Astrocyte of the spinal cord (primary cell): ENCODE measurements around the gene SP100.
"Not testable (repeated sequence)": the region's sequence is repeated elsewhere in the genome, so short reads cannot be mapped to it uniquely, and the experiment has no call there.

Experiments used
- DNase-seq: peaks from one replicate; pipeline ENCODE4 v3.0.0; 2011; ENCODE audit warnings: low read depth, low spot score
- H3K4me3 ChIP-seq: 2 replicates; pipeline ENCODE4 v1.5.1; 2011; ENCODE audit warnings: low read depth, mild to moderate bottlenecking, low read length, moderate library complexity
- in situ Hi-C: cut with HindIII; loops from 2 replicates; pipeline ENCODE4 v1.10.0; 2017; ENCODE audit warnings: low sequenced_read_pairs
- TF ChIP-seq, protein P1 (sequence below): IDR thresholded peaks from 2 replicates; pipeline ENCODE4 v1.5.1; 2012; ENCODE audit warnings: low read depth, mild to moderate bottlenecking, low read length, inconsistent platforms

The SP100 gene

DNA sequence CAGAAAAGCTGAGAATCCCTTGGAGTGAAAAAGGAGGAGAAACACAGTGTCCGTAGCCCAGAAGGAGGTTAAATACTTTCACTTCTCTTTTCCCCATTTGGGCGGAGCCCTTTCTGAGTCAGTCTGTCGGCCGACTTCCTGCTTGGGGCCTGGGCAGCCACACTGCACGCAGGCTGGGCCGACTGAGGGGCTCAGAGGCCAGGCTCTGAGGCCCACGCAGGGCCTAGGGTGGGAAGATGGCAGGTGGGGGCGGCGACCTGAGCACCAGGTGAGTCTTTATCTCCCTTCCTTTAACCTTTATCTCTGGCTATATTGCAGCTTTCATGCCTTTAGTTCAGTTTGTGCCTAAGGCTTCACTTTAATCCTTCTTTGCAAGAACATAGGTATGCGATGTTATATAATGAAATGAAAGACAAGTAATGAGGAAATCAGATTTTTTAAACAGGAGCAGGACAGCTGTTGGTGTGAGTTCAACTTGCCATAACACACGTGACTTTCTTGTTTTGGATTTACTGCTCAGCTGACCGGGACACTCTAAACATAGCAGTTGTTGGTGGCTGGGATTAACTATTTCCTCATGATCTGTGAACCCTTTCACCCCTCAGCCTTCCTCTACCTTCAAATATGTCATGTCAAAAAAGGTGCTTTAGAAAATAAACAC lies at the start of gene SP100:
Gene SP100, plus strand, starts transcription at position 141 of the 661 bp plus-strand sequence. Its CDS starts 96 bp downstream, at position 237.
- H3K4me3 ChIP-seq, result peak within 1 kb of the TSS; percentile 74
- TF ChIP-seq, protein P1, sequence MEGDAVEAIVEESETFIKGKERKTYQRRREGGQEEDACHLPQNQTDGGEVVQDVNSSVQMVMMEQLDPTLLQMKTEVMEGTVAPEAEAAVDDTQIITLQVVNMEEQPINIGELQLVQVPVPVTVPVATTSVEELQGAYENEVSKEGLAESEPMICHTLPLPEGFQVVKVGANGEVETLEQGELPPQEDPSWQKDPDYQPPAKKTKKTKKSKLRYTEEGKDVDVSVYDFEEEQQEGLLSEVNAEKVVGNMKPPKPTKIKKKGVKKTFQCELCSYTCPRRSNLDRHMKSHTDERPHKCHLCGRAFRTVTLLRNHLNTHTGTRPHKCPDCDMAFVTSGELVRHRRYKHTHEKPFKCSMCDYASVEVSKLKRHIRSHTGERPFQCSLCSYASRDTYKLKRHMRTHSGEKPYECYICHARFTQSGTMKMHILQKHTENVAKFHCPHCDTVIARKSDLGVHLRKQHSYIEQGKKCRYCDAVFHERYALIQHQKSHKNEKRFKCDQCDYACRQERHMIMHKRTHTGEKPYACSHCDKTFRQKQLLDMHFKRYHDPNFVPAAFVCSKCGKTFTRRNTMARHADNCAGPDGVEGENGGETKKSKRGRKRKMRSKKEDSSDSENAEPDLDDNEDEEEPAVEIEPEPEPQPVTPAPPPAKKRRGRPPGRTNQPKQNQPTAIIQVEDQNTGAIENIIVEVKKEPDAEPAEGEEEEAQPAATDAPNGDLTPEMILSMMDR, result no peak
- in situ Hi-C loops, result no loop called here
- peak; percentile 84 for DNase-seq

GRCh38 chr2:230382108-230382507 lies 33.9 kb upstream of the SP100 start:
- in situ Hi-C loops, result no loop called here
- H3K4me3 ChIP-seq, result no peak overlapping the region
- DNase-seq, result no peak
- TF ChIP-seq, protein P1, result no peak

- in situ Hi-C loops, result no loop called here
- TF ChIP-seq, protein P1, result no peak
- DNase-seq, result no peak
- H3K4me3 ChIP-seq, result no peak overlapping the region
These were observed 32.5 kb upstream of the SP100 start for GRCh38 chr2:230383453-230383852.

GRCh38 chr2:230384986-230385385 lies 31.0 kb upstream of the SP100 start:
- DNase-seq, result no peak
- TF ChIP-seq, protein P1, result no peak
- no peak overlapping the region for H3K4me3 ChIP-seq
- in situ Hi-C loops, result no loop called here

DNA sequence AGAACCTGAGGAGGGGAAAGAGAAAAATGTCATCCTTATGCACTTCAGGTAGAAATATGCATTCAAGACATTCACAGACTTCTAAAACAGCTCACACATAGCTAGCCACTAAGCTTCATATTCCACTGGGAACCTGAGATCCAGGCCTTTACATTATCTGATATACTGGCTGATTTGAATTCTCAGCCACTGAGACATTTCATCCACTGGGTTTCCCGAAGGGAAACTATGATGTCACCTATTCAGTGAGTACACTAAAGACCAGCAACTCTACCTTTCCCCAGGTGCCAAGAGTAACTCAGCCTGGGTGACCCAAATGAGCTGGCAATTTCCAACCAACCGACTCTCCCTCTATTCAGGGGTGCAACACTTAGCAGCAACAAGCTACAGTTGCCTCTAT lies 21.7 kb upstream of the SP100 start:
- TF ChIP-seq, protein P1, result no peak
- no peak overlapping the region for H3K4me3 ChIP-seq
- in situ Hi-C loops, result no loop called here
- DNase-seq, result no peak

DNA sequence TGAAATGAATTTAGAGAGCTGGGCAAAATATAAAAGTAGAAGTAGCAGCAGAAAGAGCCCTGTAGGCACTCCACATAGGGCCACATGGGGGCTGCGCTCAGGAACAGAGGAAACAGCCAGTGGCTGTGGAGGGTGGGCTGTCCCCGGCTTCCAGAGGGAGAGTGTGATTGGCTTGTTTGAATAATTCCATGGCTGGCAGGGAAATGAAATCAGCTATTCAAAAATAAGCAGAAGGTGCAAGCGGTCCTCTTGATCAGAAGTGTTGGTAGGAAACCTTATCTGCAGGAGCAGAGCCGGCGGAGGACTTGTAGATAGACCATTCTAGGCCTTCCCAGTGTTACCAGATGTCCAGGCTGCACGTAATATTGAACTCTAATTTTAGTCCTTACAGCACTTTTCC lies 17.3 kb upstream of the SP100 start:
- DNase-seq, H3K4me3 ChIP-seq, in situ Hi-C loops: not testable (repeated sequence)

DNA sequence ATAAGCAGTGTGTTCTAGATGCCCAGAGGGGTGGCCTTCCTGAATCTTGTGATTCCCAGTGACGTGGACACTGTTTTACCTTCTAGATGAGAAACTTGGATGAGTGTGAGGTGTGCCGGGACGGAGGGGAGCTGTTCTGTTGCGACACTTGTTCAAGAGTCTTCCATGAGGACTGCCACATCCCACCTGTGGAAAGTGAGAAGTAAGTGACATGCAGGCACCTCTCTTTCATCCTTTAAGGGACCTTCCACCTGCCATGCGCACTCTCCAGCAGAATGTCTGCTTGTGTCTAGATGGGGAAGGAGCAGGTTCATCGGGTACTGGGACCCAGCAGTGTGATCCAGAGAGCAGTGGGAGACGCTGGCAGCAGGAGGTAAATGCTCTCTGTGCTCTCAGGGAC lies 16.0 kb upstream of the SP100 start:
- TF ChIP-seq, protein P1, result no peak
- DNase-seq, result no peak
- H3K4me3 ChIP-seq, result no peak overlapping the region
- in situ Hi-C loops, result no loop called here
